ENCODE data around the gene ZNF341. TPM values are rescaled to one million over a fixed set of nuclear protein-coding genes. Genes with fewer than 3 reads are reported as not detected.

The ZNF341 gene
- total RNA-seq, 1 donor from 2014 or later: 3.3 TPM

DNA sequence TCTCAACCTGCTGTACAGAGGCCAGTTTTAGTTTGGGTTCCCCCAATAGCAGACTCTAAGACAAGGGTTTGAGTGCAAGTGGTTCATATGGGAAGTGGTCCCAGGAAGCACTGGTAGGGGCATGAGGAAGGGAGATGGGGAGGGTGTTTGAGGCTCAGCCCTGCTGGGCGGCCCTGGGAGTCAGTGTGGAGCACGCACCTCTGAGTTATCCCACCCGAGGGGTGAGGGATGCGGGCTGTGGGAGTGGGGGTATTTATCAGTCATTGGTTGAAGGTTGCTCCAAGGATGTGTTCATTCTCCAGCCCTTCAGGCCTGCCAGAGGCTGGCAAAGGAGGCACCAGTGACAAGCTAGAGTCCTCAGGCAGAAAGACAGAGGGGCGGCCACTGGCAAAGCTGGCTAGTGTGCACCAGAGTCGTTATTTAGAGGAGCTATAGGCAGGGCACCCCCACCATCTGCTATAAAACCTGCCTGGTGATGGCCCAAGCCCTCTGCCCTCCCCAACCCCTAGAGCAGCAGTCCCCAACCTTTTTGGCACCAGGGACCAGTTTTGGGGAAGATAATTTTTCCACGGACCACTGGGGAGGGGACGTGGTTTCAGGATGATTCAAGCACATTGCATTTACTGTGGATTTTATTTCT lies 28.2 kb upstream of the ZNF341 start:
- peak overlapping the region; percentile 98 for H3K27ac Mint-ChIP-seq (ENCODE audit: unreplicated experiment)
- H3K27me3 Mint-ChIP-seq (ENCODE audit: unreplicated experiment): peaks cover 12% of the 10 kb centered on the region
- peaks cover 9% of the 10 kb centered on the region for H3K9me3 Mint-ChIP-seq (ENCODE audit: unreplicated experiment)
- no peak for TF ChIP-seq CTCF (IDR thresholded peaks at IDR 0.05; ENCODE audit: partially characterized antibody, unreplicated experiment)
- no peak for DNase-seq
- H3K36me3 Mint-ChIP-seq (ENCODE audit: unreplicated experiment): peaks cover 4% of the 10 kb centered on the region
- H3K4me3 Mint-ChIP-seq (ENCODE audit: unreplicated experiment): no peak overlapping the region
- H3K4me1 Mint-ChIP-seq (ENCODE audit: low read depth, unreplicated experiment): peaks cover 13% of the 10 kb centered on the region

DNA sequence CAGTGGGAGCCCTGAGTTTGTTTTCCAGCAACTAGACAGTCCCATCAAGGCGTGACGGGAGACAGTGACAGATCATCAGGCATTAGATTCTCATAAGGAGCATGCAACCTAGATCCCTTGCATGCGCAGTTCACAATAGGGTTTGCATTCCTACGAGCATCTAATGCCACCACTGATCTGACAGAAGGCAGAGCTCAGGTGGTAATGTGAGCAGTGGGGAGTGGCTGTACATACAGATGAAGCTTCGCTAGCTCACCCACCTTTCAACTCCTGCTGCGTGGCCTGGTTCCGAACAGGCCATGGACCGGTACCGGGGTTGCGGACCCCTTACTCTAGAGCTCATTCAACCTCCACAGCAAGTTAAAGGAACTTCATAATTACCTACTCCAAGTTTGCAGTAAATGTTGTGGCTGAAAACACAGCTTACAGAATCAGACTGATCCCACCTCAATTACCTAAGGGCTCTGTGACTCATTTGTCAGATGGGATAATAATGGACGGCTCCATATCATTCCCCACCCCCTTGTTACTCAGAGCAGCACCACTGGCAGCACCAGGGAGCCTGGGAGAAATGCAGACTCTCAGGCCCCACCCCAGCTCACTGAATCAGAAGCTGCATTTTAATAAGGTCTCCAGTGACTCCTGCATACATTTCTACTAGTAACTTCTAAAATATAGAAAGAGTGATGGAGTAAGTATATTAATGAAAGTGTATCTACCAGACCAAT lies 27.4 kb upstream of the ZNF341 start:
- peaks cover 4% of the 10 kb centered on the region for H3K36me3 Mint-ChIP-seq (ENCODE audit: unreplicated experiment)
- peaks cover 9% of the 10 kb centered on the region for H3K9me3 Mint-ChIP-seq (ENCODE audit: unreplicated experiment)
- peaks cover 16% of the 10 kb centered on the region for H3K4me1 Mint-ChIP-seq (ENCODE audit: low read depth, unreplicated experiment)
- no peak for TF ChIP-seq CTCF (IDR thresholded peaks at IDR 0.05; ENCODE audit: partially characterized antibody, unreplicated experiment)
- peaks cover 12% of the 10 kb centered on the region for H3K27me3 Mint-ChIP-seq (ENCODE audit: unreplicated experiment)
- no peak overlapping the region for H3K4me3 Mint-ChIP-seq (ENCODE audit: unreplicated experiment)
- no peak overlapping the region for H3K27ac Mint-ChIP-seq (ENCODE audit: unreplicated experiment)
- DNase-seq: no peak

DNA sequence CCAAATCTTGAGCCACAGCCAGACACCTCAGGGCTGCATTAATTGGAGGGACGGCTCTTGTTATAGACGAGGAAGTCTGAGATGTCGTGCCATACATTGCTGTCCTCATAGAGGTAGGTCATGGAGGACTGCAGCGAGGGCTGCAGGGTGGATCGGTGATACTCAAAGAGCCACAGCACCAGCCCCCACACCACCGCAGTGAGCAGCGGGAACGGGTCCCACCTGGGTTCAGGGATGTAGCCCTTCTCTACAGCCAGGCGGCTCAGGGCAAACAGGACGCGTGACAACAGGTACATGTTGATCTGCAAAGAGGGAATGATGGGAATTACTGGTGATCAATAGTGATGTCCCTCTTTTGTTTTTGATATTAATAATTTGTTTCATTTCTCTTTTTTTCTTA lies 24.1 kb upstream of the ZNF341 start:
- H3K4me3 Mint-ChIP-seq (ENCODE audit: unreplicated experiment): no peak overlapping the region
- peaks cover 4% of the 10 kb centered on the region for H3K27me3 Mint-ChIP-seq (ENCODE audit: unreplicated experiment)
- no peak overlapping the region for H3K27ac Mint-ChIP-seq (ENCODE audit: unreplicated experiment)
- DNase-seq: no peak
- TF ChIP-seq CTCF (IDR thresholded peaks at IDR 0.05; ENCODE audit: partially characterized antibody, unreplicated experiment): no peak
- H3K9me3 Mint-ChIP-seq (ENCODE audit: unreplicated experiment): peaks cover 4% of the 10 kb centered on the region
- peaks cover 23% of the 10 kb centered on the region for H3K4me1 Mint-ChIP-seq (ENCODE audit: low read depth, unreplicated experiment)
- peaks cover 3% of the 10 kb centered on the region for H3K36me3 Mint-ChIP-seq (ENCODE audit: unreplicated experiment)

GRCh38 chr20:33709398-33709797 lies 22.4 kb upstream of the ZNF341 start:
- H3K36me3 Mint-ChIP-seq (ENCODE audit: unreplicated experiment): no peaks in the 10 kb centered on the region
- H3K27ac Mint-ChIP-seq (ENCODE audit: unreplicated experiment): no peak overlapping the region
- peaks cover 3% of the 10 kb centered on the region for H3K27me3 Mint-ChIP-seq (ENCODE audit: unreplicated experiment)

More at GRCh38 chr20:33709398-33709797, 22.4 kb upstream of the ZNF341 start:
- H3K4me3 Mint-ChIP-seq (ENCODE audit: unreplicated experiment): no peak overlapping the region
- TF ChIP-seq CTCF (IDR thresholded peaks at IDR 0.05; ENCODE audit: partially characterized antibody, unreplicated experiment): no peak
- no peak for DNase-seq
- H3K9me3 Mint-ChIP-seq (ENCODE audit: unreplicated experiment): no peaks in the 10 kb centered on the region
- H3K4me1 Mint-ChIP-seq (ENCODE audit: low read depth, unreplicated experiment): peaks cover 15% of the 10 kb centered on the region
